Epithelial cell of proximal tubule (primary cell): ENCODE data around the gene AMER2. TPM values are rescaled to one million over a fixed set of nuclear protein-coding genes. Genes with fewer than 3 reads are reported as not detected.

Experiments used
- DNase-seq: peaks from one replicate; pipeline ENCODE4 v3.0.0-alpha.2; 2011; ENCODE audit warnings: low read depth
- H3K4me3 ChIP-seq: 2 replicates; pipeline ENCODE4 v1.5.1; 2011; ENCODE audit warnings: low read depth, mild to moderate bottlenecking, low read length
- total RNA-seq: library from RNA; depleted of rRNA; stranded (reverse); fragments of >200 nt; gene quantifications from 2 replicates; pipeline ENCODE4 v1.2.3, GENCODE V29; 2015
- TF ChIP-seq, protein P1 (sequence below): conservative IDR thresholded peaks from 2 replicates; pipeline ENCODE4 v1.5.1; 2012; ENCODE audit warnings: low read depth, mild to moderate bottlenecking, low read length

The AMER2 gene
- total RNA-seq, 1 donor from 2014 or later, result 0.29 TPM

DNA sequence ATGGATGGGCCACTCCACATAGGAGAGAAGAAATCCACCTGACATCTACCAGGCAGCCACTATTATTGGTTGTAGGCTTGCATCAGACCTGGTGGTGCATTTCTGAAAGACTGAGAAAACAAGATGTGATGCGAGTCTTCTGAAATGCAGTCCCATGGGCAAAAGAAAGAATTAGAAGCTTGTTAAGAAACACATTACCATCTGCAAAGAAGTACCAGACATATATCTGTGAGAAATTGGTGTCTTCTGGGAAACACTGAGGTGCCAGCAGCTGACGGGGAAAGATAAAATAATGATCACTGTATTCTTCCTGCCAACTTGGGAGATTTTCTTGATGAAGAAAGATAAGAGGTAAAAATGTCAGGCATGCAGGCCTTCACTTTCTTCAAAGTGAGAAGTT lies 14.4 kb downstream of the AMER2 start:
- TF ChIP-seq, protein P1, sequence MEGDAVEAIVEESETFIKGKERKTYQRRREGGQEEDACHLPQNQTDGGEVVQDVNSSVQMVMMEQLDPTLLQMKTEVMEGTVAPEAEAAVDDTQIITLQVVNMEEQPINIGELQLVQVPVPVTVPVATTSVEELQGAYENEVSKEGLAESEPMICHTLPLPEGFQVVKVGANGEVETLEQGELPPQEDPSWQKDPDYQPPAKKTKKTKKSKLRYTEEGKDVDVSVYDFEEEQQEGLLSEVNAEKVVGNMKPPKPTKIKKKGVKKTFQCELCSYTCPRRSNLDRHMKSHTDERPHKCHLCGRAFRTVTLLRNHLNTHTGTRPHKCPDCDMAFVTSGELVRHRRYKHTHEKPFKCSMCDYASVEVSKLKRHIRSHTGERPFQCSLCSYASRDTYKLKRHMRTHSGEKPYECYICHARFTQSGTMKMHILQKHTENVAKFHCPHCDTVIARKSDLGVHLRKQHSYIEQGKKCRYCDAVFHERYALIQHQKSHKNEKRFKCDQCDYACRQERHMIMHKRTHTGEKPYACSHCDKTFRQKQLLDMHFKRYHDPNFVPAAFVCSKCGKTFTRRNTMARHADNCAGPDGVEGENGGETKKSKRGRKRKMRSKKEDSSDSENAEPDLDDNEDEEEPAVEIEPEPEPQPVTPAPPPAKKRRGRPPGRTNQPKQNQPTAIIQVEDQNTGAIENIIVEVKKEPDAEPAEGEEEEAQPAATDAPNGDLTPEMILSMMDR, result no peak
- no peak for DNase-seq
- no peak overlapping the region for H3K4me3 ChIP-seq

DNA sequence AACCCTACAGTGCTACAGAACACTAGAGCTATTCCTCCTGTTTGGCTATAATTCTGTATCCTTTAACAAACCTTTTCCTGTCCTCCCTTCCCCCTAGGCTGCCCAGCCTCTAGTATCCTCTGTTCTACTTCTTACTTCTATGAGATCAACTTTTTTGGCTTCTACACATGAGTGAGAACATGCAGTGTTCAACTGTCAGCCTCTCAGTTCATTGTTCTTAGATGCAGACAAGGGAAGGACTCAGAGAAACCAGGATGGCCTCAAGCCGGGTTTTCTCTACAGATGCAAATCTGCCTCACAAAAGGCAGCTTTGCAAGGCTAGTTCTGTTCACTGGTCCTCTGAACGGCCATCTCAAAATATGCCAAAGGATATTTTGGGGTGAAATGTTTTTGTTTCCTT lies 18.4 kb downstream of the AMER2 start:
- TF ChIP-seq, protein P1, result no peak

DNA sequence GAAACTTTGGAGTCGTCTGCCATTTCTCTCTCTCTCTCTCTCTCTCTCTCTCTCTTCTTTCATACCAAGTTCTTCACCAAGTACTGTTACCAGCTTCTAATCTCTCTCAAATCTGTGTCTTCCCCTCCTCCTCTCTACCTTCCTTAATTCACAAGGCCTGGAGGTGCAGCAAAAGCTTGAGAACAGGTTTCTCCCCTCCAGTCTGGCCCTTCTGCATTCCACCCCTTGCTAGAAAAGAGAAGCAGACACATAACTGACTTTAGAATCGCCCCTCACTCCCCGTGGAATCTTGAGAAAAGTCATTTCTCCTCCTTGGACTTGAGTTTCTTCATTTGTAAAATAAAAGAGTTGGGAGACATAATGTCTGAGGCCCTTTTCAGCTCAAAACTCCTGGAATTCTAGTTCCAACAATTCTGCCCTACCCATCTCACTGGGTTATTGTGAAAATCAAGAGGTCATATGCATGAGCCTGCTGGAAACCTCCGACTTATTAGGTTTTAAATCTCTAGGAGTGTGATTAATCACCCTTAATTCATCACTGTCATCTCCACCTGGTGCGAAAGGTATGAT lies 20.4 kb downstream of the AMER2 start:
- no peak for DNase-seq
- no peak overlapping the region for H3K4me3 ChIP-seq
- TF ChIP-seq, protein P1, result no peak

More for the DNA sequence above, 18.4 kb downstream of the AMER2 start:
- H3K4me3 ChIP-seq, result no peak overlapping the region
- DNase-seq, result no peak

DNA sequence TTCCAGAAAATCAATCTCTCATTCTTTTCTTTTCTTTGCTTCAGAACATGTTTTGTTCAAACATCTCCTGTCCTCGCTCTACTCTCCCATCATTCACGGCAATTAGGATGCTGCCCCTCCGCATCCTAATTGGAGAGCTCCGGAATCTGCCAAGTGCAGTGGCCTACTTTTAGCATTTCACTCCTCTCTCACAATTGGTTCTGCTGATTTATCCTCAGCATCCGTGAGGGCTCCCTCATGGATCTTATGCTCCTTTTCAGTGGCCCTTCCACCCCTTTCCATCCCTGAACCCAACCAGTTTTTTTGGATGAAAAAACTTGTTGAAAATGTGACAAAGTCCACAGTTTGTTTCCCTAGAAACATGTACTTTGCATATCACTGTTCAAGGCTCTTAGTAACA lies 22.4 kb downstream of the AMER2 start:
- no peak overlapping the region for H3K4me3 ChIP-seq
- TF ChIP-seq, protein P1, result no peak
- DNase-seq, result no peak

DNA sequence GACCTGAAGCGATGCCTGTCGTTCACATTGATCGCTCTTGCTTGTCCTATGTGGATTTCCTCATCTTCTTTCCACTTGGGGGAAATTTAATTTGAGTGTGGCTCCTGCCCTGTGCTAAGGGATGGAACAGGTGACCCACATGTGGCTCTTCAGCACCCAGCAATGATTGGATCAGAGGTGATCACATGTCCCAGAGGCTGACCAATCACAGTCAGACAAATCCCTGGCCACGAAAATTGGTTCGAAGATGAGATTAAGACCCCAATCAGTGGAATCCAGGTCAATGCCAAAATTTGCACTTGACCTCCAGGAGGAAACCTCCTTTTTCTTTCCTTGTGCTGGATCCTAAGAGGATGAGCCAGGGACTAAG lies 23.7 kb downstream of the AMER2 start:
- no peak overlapping the region for H3K4me3 ChIP-seq
- no peak for DNase-seq
- TF ChIP-seq, protein P1, result no peak

DNA sequence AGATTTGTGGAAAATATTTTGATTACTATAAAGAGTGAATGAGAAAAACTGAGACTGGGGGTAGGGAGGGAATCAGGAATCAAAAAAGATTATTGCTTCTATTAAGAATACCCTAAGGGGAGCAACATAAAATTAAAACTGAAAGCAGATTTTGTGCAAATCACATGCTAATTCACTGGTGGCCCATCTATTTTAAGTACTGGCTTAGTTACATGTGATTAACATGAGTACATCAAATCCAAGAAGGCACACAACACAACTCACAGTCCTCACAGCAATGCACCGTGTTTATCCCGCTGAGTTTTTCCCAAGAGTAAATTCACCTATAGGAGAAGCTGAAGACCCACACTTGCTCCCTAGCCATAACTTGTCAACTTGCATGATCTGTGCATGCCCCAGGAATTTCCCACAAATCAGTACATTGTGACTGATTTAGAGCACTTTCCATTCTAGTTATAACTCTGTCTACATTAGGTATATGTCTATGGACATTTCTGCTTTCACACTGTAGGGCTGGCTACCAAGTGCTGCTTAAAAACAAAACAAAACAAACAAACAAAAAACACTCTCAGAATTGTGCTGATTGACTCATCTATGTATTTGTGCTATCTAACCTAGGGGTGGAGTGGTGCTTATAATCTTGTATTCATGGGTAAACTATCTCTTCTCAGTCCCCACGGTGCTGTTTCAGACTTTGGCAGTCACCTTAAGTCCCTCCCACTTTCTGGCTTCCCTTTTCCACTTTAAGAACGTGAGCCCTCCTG lies 24.3 kb downstream of the AMER2 start:
- H3K4me3 ChIP-seq, result no peak overlapping the region
- TF ChIP-seq, protein P1, result no peak
- no peak for DNase-seq

DNA sequence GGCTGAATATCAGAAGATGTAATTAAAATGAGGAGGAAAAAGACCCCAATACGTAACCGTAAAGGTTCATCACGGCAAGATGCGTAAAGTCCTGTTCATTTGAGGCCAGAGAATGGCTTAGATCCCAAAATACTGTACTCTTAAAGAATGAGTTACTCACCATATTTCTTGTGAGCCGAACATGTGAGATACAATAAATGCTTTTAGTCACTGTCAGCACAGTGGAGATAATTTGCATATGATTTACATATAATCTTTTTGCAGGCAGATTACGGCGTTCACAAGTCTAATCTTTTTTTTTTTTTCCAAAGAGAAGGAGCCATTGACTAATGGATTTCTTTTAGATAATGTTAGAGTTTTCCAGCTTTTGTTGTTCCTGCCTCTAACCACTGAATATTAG lies 28.4 kb downstream of the AMER2 start:
- no peak for DNase-seq
- TF ChIP-seq, protein P1, result no peak
- no peak overlapping the region for H3K4me3 ChIP-seq
